Superior temporal gyrus (tissue), 1 donor: ENCODE measurements around the gene AGTRAP.
A peak's percentile ranks its signal among the peaks of the same experiment; 100 is the strongest.

Source experiments
- DNase-seq: peaks from one replicate; pipeline ENCODE4 v3.0.0-alpha.2; 2016; ENCODE audit errors: extremely low spot score

AGTRAP gene

GRCh38 chr1:11735531-11735853, 444 bp upstream of the AGTRAP start:
- DNase-seq: no peak

- peak; percentile 40 for DNase-seq
These were observed 1.1 kb downstream of the AGTRAP start for GRCh38 chr1:11736746-11737639.

- DNase-seq: no peak
These were observed 2.2 kb downstream of the AGTRAP start for GRCh38 chr1:11738096-11738495.

- no peak for DNase-seq
These were observed 2.8 kb downstream of the AGTRAP start for GRCh38 chr1:11738783-11739182.

- DNase-seq: no peak
These were observed 4.6 kb downstream of the AGTRAP start for GRCh38 chr1:11740258-11741192.

- no peak for DNase-seq
These were observed 5.5 kb downstream of the AGTRAP start for GRCh38 chr1:11741482-11741881.

- DNase-seq: no peak
These were observed 6.1 kb downstream of the AGTRAP start for GRCh38 chr1:11741919-11742558.

- no peak for DNase-seq
These were observed 8.4 kb downstream of the AGTRAP start for GRCh38 chr1:11744287-11744686.

- no peak for DNase-seq
These were observed 10.2 kb downstream of the AGTRAP start for GRCh38 chr1:11746092-11746491.

GRCh38 chr1:11746795-11747487, 11.0 kb downstream of the AGTRAP start:
- DNase-seq: no peak

GRCh38 chr1:11748294-11749202, 12.6 kb downstream of the AGTRAP start:
- no peak for DNase-seq

- peak; percentile 36 for DNase-seq
These were observed 13.3 kb downstream of the AGTRAP start for GRCh38 chr1:11749203-11749689.

- no peak for DNase-seq
These were observed 14.1 kb downstream of the AGTRAP start for GRCh38 chr1:11749996-11750395.

- no peak for DNase-seq
These were observed 15.2 kb downstream of the AGTRAP start for GRCh38 chr1:11751087-11751486.

GRCh38 chr1:11752359-11753088, 16.6 kb downstream of the AGTRAP start:
- DNase-seq: no peak

- no peak for DNase-seq
These were observed 17.7 kb downstream of the AGTRAP start for GRCh38 chr1:11753555-11754208.

GRCh38 chr1:11757047-11757446, 21.1 kb downstream of the AGTRAP start:
- DNase-seq: no peak

GRCh38 chr1:11759791-11760190, 23.9 kb downstream of the AGTRAP start:
- DNase-seq: no peak

- DNase-seq: no peak
These were observed 25.3 kb downstream of the AGTRAP start for GRCh38 chr1:11761285-11761684.
